DMS153 treated with DMSO at 0.1 percent for 48 hours (cell line): ENCODE results near the gene ZNF99.
"Not testable (repeated sequence)": the region's sequence is repeated elsewhere in the genome, so short reads cannot be mapped to it uniquely, and the experiment has no call there.

Source experiments
- DNase-seq: peaks from one replicate; lab custom pipeline; 2025; ENCODE audit not compliant: unreplicated experiment; lab: John Stamatoyannopoulos, UW

Gene ZNF99

DNA sequence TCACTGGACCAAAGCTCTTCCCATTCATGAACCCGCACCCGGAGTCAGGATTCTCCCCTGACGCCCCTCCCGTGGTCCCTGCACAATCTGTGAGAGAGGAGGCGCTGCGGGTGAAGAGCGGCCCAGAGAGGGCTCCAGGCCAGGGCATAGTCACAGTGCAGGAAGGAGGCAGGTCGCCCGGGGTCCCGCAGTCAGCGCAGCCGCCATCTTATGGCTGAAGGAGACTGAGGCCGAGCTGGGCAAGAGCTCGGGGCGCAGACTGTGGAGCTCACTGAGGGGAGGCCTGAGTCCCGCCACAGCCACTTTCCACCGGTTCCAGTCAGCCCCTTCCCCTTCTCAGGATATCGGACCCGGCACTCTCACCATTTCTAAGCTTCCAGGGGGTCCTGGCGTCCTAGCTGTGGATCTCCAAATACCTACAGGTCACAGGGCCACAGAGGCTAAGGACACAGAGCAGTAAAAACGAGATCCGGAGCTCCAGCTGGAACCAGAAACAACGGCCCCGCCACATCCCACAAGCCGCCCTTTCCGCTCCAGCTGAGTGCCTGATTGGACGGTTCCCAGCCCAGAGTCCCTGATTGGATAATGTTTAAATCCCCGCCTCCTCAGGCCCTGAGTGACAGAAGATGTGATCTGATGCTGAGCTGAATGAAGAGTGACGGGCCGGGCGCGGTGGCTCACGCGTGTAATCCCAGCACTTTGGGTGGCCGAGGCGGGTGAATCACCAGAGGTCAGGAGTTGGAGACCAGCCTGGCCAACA, at the start of gene ZNF99:
ZNF99 (minus strand) TSS at position 501 of the 760 bp plus-strand sequence; CDS start at position 366, 135 bp downstream.
- no peak for DNase-seq

DNA sequence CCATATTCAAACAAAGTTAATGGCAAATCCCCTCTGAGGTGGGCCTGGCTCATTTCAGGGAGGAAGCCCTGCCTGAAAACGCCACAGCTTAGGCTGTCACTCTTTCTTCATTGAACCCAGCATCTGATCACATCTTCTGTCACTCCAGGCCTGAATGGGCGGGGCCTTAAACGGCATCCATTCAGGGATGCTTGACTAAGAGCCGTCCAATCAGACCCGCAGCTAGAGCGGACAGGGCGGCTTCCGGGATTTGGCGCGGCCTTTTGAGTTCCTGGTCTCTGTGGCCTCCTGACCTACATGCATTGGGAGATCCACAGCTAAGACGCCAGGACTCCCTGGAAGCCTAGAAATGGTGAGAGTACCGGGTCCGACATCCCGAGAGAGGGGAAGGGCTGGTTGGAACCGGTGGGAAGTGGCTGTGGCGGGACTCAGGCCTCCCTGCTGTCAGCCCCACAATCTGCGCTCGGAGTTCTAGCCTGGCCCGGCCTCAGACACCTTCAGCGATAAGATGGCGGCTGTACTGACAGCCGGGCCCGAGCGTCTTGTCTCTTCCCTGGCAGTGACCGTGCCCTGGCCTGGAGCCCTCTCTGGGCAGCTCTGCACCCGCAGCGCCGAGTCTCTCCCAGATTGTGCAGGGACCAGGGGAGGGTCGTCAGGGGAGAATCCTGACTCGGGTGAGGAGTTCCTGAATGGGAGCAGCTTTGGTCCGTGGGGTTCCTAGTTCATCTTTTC, 48.2 kb upstream of the ZNF99 start, which contains the start of gene ZNF723:
ZNF723 (plus strand) TSS at position 261 of the 732 bp plus-strand sequence; CDS start at position 350, 89 bp downstream.
- DNase-seq = no peak

DNA sequence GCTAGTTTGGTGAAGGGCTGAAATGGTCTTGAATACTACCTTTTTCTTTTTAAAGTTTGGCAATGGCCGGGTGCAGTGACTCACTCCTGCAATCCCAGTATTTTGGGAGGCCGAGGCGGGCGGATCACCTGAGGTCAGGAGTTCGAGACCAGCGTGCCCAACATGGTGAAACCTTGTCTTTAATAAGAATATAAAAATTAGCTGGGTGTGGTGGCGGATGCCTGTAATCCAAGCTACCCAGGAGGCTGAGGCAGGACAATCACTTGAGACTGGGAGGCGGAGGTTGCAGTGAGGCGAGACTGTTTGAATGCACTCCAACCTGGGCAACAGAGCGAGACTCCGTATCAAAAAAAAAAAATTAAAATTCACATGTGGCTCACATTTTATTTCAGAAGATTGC, 47.3 kb upstream of the ZNF99 start:
- no peak for DNase-seq

DNA sequence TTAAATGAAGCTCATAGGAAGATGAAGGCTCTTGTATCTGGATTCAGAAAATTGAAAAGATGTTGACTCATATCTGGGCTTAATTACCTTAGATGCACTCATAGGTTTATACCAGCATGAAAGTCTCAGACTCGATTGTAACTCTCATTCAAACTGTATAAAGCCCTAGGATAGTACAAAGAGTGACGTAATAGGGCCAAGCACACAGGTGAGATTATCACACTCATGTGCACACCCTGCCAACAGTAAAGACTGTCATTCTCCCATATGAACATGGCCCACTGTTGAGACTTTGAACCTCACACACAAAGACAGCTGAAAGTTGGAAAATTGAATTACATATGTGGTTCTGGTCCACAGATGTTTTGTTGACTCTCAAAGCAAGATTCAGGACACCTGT, 30.2 kb upstream of the ZNF99 start:
- DNase-seq = no peak

DNA sequence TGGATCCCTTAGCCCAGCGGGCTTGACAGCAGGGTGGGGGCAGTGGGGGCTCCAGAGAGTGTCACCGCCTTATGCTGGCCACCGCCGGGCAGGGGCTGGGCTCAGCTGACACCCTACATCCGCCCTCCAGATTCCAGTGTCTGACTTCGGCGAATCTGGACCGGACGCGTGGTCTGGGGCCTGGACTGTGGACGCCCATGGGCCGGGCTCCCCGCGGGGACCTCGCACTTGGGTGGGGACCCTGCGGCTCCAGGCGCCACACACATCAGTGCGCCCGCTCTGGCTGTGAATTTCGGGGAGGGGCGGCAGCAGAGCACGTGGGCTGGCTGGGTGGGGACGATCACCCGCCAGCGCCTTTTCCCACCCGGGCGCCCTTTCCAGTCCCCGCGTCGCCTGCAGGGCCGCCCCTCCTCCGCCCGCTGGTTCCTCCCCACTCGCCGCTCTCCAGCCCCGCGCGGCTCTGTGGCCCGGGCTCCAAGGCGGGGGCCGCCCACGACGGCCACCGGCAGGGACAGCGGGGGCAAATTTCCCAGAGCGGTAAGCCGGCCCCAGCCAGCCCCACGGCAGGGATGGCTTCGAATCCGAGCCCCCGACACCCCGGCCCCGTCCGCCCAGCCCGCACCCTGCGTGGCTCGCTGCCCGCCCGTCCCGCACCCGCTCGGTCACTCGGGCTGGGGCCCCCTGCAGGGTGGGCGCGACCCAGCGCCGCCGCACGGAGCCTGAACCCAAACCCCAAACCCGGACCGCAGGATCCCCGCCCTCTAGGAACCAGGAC, 23.3 kb upstream of the ZNF99 start:
- DNase-seq = no peak

DNA sequence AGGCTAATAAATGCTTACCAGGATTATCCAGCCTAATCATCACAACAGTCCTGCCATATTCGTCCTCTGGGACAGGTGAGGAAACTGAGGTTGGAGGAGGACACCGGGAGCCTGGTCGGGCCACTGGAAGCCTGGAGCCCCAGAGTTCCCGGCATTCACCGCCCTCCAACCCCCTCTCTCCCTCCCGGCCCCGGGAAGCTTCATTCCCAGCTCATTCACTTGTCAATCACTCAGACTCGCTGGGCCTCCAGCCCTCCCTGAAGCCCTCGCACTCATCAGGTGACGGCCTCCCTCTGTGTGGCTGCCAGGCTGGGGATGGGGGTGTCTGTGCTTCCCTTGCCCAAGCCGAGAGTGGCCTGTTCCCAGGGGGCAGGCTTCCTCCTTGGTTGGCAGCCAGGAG, 22.5 kb upstream of the ZNF99 start:
- DNase-seq = no peak

DNA sequence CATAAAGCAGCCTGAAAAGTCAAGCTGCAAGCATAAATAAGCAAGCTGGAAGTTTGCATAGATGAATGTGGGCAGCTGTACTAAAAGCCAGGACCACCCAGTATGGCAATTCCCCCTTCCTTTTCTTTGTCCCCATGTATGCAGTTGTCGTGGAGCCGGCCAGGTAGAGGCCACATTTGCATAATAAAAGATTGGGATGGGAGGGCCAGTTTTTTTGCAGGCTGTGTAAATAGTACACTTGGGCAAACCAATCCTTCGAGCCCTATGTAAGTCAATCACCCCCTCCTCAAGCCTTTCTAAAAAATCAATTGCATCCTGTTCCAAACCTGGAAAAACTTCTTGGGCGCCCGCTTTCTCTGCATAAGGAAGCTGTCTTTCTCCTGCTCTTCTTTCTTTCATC, 13.1 kb upstream of the ZNF99 start:
- no peak for DNase-seq

DNA sequence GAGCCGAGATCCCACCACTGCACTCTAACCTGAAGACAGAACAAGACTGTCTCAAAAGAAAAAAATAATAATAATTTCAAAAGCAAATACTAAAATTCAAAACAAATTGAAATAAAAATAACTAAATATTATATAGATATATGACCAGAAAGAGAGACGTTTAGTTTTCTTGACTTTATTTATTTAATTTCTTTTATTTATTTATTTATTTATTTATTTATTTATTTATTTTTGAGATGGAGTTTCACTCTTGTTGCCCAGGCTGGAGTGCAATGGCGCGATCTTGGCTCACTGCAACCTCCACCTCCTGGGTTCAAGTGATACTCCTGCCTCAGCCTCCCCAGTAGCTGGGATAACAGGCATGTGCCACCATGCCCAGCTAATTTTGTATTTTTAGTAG, 8.9 kb upstream of the ZNF99 start:
- DNase-seq = not testable (repeated sequence)

DNA sequence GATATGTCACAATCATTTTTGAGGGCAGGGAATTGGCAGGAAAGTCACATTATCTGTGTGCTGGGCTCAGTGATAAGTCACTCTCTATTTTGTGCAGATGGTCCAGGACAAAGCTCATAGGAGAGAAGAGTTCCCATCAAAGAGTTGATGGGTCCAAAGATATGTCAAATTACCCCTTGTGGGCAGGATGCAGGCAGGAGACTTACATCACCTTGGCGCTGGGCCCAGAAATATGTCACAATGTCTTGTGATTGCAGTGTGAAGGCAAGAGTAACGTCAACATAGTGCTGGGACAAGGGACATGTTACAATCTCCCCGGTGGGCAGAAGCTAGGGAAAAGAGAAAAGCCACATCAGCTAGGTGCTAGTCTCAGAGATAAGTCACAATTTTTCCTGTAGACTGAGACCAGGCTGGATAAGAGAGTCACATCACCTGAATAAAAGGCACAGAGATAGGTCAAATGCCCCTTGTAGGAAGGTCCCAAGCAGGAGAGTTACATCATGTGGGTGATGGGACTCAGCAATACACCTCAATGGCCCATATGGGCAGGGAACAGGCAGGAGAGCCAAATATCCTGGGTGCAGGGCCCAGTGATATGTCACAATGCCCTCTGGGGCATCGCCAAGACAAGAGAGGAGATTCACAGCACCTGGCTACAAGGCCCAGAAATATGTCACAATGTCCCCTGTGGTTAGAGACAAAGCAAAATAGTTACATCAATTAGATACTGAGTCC, 47.9 kb downstream of the ZNF99 start:
- no peak for DNase-seq

DNA sequence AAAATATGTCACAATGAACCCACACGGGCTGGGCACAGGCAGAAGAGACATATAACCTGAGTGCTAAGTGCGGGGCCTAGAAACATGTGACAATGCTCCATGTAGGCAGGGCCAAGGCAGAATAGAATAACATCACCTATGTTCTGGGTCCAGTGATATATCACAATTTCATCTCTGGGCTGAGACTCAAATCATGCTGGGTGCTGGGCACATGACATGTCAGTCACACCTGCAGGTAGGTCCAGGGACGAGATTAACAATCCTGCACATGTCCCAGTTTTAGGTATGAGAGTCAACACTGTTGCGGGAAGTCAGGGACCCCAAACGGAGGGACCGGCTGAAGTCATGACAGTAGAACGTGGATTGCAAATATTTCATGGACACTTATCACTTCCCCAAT, 50.3 kb downstream of the ZNF99 start:
- no peak for DNase-seq

DNA sequence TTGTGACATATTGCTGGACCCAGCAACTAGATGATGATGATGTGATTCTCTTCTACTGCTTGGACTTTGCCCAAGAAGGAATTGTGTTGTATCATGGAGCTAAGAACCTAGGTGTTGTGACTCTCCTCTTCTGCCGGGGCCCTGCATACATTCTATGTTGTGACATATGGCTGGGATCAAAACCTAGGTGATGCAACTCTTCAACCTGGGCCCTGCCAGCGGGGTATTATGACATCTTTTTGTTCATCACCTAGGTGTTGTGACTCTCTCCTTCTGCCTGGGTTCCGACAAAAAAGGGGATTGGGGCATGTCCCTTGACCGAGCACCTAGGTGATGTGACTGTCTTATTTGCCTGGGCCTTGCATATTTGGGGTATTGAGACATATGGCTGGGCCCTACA, 55.7 kb downstream of the ZNF99 start:
- not testable (repeated sequence) for DNase-seq

DNA sequence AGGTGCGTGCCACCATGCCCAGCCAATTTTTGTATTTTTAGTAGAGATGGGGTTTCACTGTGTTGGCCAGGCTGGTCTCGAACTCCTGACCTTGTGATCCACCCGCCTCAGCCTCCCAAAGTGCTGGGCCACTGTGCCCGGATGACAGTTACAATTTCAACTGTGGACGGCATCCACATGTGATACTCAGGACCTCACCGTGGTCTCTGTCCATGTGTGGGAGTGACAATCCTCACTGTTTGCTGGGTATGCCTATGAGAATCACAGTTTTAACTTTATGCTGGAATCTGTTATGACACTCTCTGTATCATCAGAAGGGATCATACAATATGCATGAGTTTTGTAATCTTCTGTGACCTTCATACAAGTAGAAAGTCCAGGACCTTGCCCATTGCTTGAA, 62.4 kb downstream of the ZNF99 start:
- not testable (repeated sequence) for DNase-seq

DNA sequence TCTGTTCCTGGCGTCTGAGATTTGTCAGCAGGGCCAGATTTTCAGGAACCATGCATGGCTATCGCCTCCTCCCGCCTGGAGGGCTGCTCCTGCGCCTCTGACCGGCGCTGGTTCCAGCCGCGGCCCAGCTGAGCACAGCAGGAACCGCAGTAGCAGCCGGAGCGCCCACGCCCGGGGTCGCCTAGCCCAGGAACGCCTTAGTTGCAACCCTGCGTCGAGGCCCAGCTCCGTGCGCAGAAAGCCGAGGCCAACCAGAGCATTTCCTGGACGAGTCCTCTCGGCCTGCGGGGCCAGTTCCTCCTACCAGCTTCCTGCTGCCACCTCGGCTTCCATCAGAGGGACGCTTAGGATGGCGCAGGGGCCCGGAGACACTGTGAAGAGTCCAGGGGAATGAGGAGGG, 75.0 kb downstream of the ZNF99 start:
- DNase-seq = no peak

DNA sequence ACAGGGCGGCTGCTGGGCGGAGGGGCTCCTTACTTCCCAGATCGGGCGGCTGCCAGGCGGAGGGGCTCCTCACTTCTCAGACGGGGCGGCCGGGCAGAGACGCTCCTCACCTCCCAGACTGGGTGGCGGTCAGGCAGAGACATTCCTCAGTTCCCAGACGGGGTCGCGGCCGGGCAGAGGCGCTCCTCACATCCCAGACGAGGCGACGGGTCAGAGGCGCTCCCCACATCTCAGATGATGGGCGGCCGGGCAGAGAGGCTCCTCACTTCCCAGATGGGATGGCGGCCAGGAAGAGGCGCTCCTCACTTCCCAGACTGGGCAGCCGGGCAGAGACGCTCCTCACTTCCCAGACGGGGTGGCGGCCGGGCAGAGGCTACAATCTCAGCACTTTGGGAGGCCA, 80.9 kb downstream of the ZNF99 start:
- not testable (repeated sequence) for DNase-seq

DNA sequence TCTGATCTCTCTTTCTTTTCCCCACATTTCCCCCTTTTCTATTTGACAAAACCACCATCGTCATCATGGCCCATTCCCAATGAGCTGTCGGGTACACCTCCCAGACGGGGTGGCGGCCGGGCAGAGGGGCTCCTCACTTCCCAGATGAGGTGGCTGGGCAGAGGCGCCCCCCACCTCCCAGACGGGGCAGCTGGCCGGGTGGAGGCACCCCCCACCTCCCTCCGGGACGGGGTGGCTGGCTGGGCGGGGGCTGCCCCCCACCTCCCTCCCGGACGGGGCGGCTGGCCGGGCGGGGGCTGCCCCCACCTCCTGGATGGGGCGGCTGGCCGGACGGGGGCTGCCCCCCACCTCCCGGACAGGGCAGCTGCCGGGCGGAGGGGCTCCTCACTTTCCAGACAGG, 81.3 kb downstream of the ZNF99 start:
- not testable (repeated sequence) for DNase-seq
